Brain microvascular endothelial cell (primary cell): ENCODE data around the gene TRIM50.

ENCODE experiments used
- DNase-seq: peaks from one replicate; pipeline ENCODE4 v3.0.0-alpha.2; 2020
- H3K27ac ChIP-seq: fragments of 250-450 bp; sonication (Bioruptor Pico); 2 replicates; pipeline ENCODE4 v1.5.1; 2020; ENCODE audit warnings: mild to moderate bottlenecking, moderate library complexity
- H3K27me3 ChIP-seq: fragments of 250-450 bp; sonication (Bioruptor Pico); replicated peaks from 2 replicates; pipeline ENCODE4 v1.5.1; 2020; ENCODE audit warnings: mild to moderate bottlenecking
- H3K36me3 ChIP-seq: fragments of 250-450 bp; sonication (Bioruptor Pico); replicated peaks from 2 replicates; pipeline ENCODE4 v1.5.1; 2020; ENCODE audit warnings: mild to moderate bottlenecking
- H3K4me3 ChIP-seq: 2 replicates; pipeline ENCODE4 v1.5.1; 2011; ENCODE audit warnings: low read depth, mild to moderate bottlenecking, control low read depth, low read length, moderate library complexity
- in situ Hi-C: cut with HindIII; loops from 2 replicates; pipeline ENCODE4 v1.10.0; 2017; ENCODE audit warnings: low sequenced_read_pairs, low pct_ligation_motif_present
- TF ChIP-seq, protein P1 (sequence below): IDR thresholded peaks from 2 replicates; pipeline ENCODE4 v1.5.1; 2011; ENCODE audit warnings: low read depth, mild to moderate bottlenecking, moderate library complexity, low read length, control low read depth, inconsistent platforms; ENCODE audit errors: missing control alignments

The TRIM50 gene

DNA sequence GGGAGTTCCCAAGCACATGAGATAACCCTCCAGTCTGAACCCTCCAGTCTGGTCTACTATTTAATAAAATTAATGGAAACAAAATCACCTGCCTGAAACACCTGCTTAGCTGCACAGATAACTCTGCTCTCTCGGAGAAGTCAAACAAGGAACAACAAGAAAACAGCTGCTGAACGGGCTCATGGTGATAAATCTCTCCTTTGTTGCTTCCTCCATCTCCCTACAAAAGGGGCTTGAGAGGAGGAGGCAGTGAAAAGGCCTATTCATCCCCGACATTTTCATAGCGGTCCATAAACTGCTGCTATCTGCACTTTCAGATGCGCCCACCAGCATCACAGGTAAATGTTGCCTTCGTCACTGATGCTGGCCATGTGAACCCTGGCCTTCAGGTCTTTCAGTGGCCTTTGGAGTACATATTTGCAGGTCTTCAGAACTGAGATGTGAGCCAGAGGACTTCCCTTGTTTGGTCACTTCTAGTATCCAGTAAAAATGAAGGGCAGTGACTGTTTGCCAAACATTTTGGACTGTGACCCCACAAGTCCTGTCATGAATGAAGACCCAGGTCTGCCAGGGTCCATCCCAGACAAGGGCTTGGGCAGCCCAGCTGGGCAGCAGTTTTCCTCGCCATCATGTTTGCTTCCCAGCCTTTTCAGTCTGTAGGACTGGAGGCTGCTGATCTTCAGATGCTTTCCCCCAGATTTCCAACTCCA, 15.9 kb upstream of the TRIM50 start:
- no peaks in the 10 kb centered on the region for H3K27me3 ChIP-seq
- H3K36me3 ChIP-seq, result no peaks in the 10 kb centered on the region
- TF ChIP-seq, protein P1, sequence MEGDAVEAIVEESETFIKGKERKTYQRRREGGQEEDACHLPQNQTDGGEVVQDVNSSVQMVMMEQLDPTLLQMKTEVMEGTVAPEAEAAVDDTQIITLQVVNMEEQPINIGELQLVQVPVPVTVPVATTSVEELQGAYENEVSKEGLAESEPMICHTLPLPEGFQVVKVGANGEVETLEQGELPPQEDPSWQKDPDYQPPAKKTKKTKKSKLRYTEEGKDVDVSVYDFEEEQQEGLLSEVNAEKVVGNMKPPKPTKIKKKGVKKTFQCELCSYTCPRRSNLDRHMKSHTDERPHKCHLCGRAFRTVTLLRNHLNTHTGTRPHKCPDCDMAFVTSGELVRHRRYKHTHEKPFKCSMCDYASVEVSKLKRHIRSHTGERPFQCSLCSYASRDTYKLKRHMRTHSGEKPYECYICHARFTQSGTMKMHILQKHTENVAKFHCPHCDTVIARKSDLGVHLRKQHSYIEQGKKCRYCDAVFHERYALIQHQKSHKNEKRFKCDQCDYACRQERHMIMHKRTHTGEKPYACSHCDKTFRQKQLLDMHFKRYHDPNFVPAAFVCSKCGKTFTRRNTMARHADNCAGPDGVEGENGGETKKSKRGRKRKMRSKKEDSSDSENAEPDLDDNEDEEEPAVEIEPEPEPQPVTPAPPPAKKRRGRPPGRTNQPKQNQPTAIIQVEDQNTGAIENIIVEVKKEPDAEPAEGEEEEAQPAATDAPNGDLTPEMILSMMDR, result no peak
- no peak for DNase-seq
- in situ Hi-C loops, result no loop called here
- no peak overlapping the region for H3K27ac ChIP-seq
- no peak overlapping the region for H3K4me3 ChIP-seq

DNA sequence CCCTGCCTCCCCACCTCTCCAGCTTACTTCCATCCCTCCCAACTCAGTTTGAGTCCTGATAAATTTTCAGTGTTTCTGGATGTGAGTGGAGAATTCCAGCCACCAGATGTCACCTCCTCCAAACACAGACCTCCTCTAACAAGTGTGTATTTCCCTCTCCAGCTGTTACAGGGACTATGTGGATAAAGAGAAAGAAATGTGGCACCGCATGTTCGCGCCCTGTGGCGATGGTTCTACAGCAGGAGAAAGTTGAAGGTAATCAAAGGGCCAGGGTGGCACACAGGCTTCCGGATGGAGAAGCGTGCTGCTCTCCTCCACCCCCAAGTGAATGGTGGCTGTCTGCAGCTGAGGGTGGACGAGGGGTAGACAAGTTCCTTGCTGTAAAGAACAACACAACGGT, 14.8 kb upstream of the TRIM50 start:
- TF ChIP-seq, protein P1, result peak; percentile 80
- in situ Hi-C loops, result no loop called here
- Histone ChIP-seq H3K4me3 (no peak overlapping the region), H3K36me3 (no peaks in the 10 kb centered on the region), H3K27ac (no peak overlapping the region), H3K27me3 (no peaks in the 10 kb centered on the region)
- DNase-seq, result peak; percentile 68

DNA sequence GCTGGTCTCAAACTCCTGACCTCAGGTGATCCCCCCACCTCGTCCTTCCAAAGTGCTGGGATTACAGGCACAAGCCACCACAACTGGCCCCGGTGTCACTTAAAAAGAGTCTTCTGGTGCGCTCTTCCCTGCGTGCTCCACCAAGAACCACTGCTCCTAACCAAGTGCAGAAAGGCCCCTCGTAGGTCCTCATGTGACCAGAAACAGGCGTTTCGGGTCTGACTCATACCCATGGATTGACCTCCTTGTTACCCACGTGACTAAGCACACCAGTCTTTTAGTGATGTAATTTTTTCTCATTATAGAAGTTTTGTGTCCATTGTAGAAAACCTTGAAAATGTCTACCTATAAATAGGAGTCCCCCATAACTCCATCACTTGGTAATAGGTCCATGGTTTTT, 14.0 kb upstream of the TRIM50 start:
- in situ Hi-C loops, result no loop called here

DNA sequence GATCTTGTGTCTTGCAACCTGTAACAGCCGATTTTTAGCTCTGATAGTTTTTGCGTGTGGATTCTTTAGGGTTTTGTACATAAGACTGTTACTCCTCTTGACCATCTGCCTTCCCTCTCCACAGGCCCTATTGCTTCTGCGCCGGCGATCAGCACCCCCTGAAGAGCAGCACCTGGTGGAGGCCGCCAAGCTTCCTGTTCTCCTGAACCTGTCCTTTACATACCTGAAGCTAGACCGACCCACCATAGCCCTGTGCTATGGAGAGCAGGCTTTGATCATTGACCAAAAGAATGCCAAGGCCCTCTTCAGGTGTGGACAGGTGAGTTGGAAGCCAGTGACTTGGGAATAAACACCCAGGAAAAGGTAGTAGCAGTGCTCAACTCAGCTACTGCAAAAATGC, 12.6 kb upstream of the TRIM50 start:
- Histone ChIP-seq H3K27me3 (no peaks in the 10 kb centered on the region), H3K36me3 (no peaks in the 10 kb centered on the region), H3K27ac (no peak overlapping the region), H3K4me3 (no peak overlapping the region)
- no peak for DNase-seq
- TF ChIP-seq, protein P1, result no peak
- in situ Hi-C loops, result no loop called here

More for the DNA sequence above, 14.0 kb upstream of the TRIM50 start:
- Histone ChIP-seq H3K36me3 (no peaks in the 10 kb centered on the region), H3K4me3 (no peak overlapping the region), H3K27me3 (no peaks in the 10 kb centered on the region), H3K27ac (no peak overlapping the region)
- peak; percentile 85 for DNase-seq
- TF ChIP-seq, protein P1, result no peak

DNA sequence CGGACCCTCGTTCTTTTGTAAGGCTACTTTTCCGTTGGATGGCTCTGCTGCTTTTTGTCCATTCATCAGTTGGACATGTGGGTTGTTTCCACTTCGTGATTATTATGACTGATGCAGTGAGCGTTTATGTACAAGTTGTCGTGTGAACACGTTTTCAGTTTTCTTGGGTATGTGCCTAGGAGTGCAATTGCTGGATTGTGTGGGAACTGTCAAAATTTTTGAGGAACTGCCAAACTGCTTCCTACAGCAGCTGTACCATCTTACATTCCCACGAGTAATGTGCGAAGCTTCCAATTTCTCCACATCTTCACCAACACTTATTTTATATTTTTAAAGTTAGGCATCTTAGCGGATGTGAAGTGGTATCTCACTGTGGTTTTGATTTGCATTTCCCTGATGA, 10.4 kb upstream of the TRIM50 start:
- no peaks in the 10 kb centered on the region for H3K27me3 ChIP-seq
- H3K36me3 ChIP-seq, result no peaks in the 10 kb centered on the region
- in situ Hi-C loops, result no loop called here
- no peak overlapping the region for H3K27ac ChIP-seq
- no peak for DNase-seq
- TF ChIP-seq, protein P1, result no peak
- H3K4me3 ChIP-seq, result no peak overlapping the region

DNA sequence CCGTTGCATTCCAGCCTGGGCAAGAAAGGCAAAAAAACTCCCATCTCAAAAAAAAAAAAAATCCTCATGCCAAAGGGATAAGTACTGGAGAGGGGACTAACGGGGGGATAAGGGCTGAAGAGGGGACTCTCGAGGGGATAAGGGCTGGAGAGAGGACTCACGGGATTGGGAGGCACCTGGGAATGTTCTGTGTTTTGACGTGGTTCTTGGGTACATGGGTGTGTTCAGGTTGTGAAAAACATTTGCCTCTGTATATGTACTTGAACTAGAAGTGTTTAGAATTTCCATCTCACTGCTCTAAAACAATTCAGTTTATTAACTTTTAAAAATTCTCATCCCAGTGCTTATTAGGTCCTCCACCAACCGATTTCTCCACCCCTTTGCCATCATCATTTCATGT, 4.6 kb upstream of the TRIM50 start:
- no peak overlapping the region for H3K4me3 ChIP-seq
- H3K36me3 ChIP-seq, result no peaks in the 10 kb centered on the region
- in situ Hi-C loops, result no loop called here
- DNase-seq, result no peak
- H3K27ac ChIP-seq, result no peak overlapping the region
- TF ChIP-seq, protein P1, result no peak
- H3K27me3 ChIP-seq, result no peaks in the 10 kb centered on the region
